Activated T-cell treated with anti-CD3 and anti-CD28 coated beads, Interleukin-2, amount 50 U/mL, for 72 hours (primary cell): ENCODE measurements around the gene MYRIP. TPM values are rescaled to one million over a fixed set of nuclear protein-coding genes. Genes with fewer than 3 reads are reported as not detected.

Experiments used
- ATAC-seq, 2 donors: fragments of 150-1000 bp; cut with Tn5 transposase; replicated peaks in 1 of 2; 2 replicates each; pipeline ENCODE4 v1.10.0; 2021; ENCODE audit warnings: moderate library complexity in 2 of 2, mild to moderate bottlenecking in 1 of 2
- DNase-seq, 2 donors: peaks; one replicate each; pipeline ENCODE4 v3.0.0; 2021 to 2022; ENCODE audit warnings: mixed read lengths in 1 of 2
- H3K27ac Mint-ChIP-seq: one replicate; pipeline ENCODE4 v1.8.0; 2022; ENCODE audit warnings: mild to moderate bottlenecking, moderate library complexity, mixed read lengths
- H3K27me3 Mint-ChIP-seq: one replicate; pipeline ENCODE4 v1.8.0; 2022; ENCODE audit warnings: low read depth, mixed read lengths
- H3K36me3 Mint-ChIP-seq, 2 donors: one replicate each; pipeline ENCODE4 v1.8.0; 2022; ENCODE audit warnings: mixed read lengths in 2 of 2, mild to moderate bottlenecking in 1 of 2; ENCODE audit not compliant: insufficient read depth in 2 of 2
- H3K4me1 Mint-ChIP-seq: one replicate; pipeline ENCODE4 v1.8.0; 2022; ENCODE audit warnings: low read depth, mixed read lengths
- H3K4me3 Mint-ChIP-seq, 2 donors: one replicate each; pipeline ENCODE4 v1.8.0; 2022; ENCODE audit warnings: mild to moderate bottlenecking in 2 of 2, mixed read lengths in 2 of 2, moderate library complexity in 2 of 2
- H3K9me3 Mint-ChIP-seq, 2 donors: one replicate each; pipeline ENCODE4 v1.8.0; 2022; ENCODE audit warnings: mixed read lengths in 2 of 2
- total RNA-seq, 2 donors: library from RNA; stranded (reverse); gene quantifications; one replicate each; pipeline ENCODE4 v1.2.3, GENCODE V29; 2022

Gene MYRIP
- total RNA-seq, 2 donors from 2014 or later = not detected

- H3K4me3 Mint-ChIP-seq = no peak overlapping the region
- H3K27ac Mint-ChIP-seq = no peak overlapping the region
Observed at GRCh38 chr3:40249168-40249567, 439.8 kb downstream of the MYRIP start.

GRCh38 chr3:40254491-40254890 is 445.1 kb downstream of the MYRIP start:
- DNase-seq (no peak), ATAC-seq (no peak)
- no peaks in the 10 kb centered on the region for H3K27me3 Mint-ChIP-seq
- no peaks in the 10 kb centered on the region for H3K36me3 Mint-ChIP-seq
- no peaks in the 10 kb centered on the region for H3K4me1 Mint-ChIP-seq
- no peak overlapping the region for H3K27ac Mint-ChIP-seq
- H3K9me3 Mint-ChIP-seq = no peaks in the 10 kb centered on the region
- no peak overlapping the region for H3K4me3 Mint-ChIP-seq

More at GRCh38 chr3:40249168-40249567, 439.8 kb downstream of the MYRIP start:
- no peaks in the 10 kb centered on the region for H3K36me3 Mint-ChIP-seq
- no peaks in the 10 kb centered on the region for H3K27me3 Mint-ChIP-seq
- no peaks in the 10 kb centered on the region for H3K4me1 Mint-ChIP-seq
- ATAC-seq (no peak), DNase-seq (no peak)
- no peaks in the 10 kb centered on the region for H3K9me3 Mint-ChIP-seq

GRCh38 chr3:40254891-40255290 is 445.5 kb downstream of the MYRIP start:
- no peaks in the 10 kb centered on the region for H3K4me1 Mint-ChIP-seq
- H3K4me3 Mint-ChIP-seq = no peak overlapping the region
- ATAC-seq (no peak), DNase-seq (no peak)
- H3K9me3 Mint-ChIP-seq = no peaks in the 10 kb centered on the region
- H3K36me3 Mint-ChIP-seq = no peaks in the 10 kb centered on the region
- H3K27me3 Mint-ChIP-seq = no peaks in the 10 kb centered on the region
- H3K27ac Mint-ChIP-seq = no peak overlapping the region

- no peak overlapping the region for H3K27ac Mint-ChIP-seq
- ATAC-seq (no peak), DNase-seq (no peak)
- H3K27me3 Mint-ChIP-seq = no peaks in the 10 kb centered on the region
- no peaks in the 10 kb centered on the region for H3K9me3 Mint-ChIP-seq
- H3K4me3 Mint-ChIP-seq = no peak overlapping the region
- no peaks in the 10 kb centered on the region for H3K36me3 Mint-ChIP-seq
- no peaks in the 10 kb centered on the region for H3K4me1 Mint-ChIP-seq
Observed at GRCh38 chr3:40255532-40255931, 446.1 kb downstream of the MYRIP start.

GRCh38 chr3:40258064-40258463 is 448.7 kb downstream of the MYRIP start:
- no peak overlapping the region for H3K27ac Mint-ChIP-seq
- no peak overlapping the region for H3K4me3 Mint-ChIP-seq
- no peaks in the 10 kb centered on the region for H3K9me3 Mint-ChIP-seq
- ATAC-seq (no peak), DNase-seq (no peak)
- no peaks in the 10 kb centered on the region for H3K27me3 Mint-ChIP-seq
- no peaks in the 10 kb centered on the region for H3K4me1 Mint-ChIP-seq
- H3K36me3 Mint-ChIP-seq = no peaks in the 10 kb centered on the region

- Mint-ChIP-seq H3K9me3 (no peaks in the 10 kb centered on the region), H3K4me1 (no peaks in the 10 kb centered on the region), H3K4me3 (no peak overlapping the region), H3K27me3 (no peaks in the 10 kb centered on the region), H3K27ac (no peak overlapping the region), H3K36me3 (no peaks in the 10 kb centered on the region)
- DNase-seq (no peak), ATAC-seq (no peak)
Observed at GRCh38 chr3:40258555-40258954, 449.1 kb downstream of the MYRIP start.

- Mint-ChIP-seq H3K27me3 (no peaks in the 10 kb centered on the region), H3K27ac (no peak overlapping the region), H3K9me3 (no peaks in the 10 kb centered on the region), H3K4me1 (no peaks in the 10 kb centered on the region), H3K4me3 (no peak overlapping the region), H3K36me3 (no peaks in the 10 kb centered on the region)
- ATAC-seq (no peak), DNase-seq (no peak)
Observed at GRCh38 chr3:40262331-40262730, 452.9 kb downstream of the MYRIP start.

GRCh38 chr3:40264451-40264850 is 455.0 kb downstream of the MYRIP start:
- no peak overlapping the region for H3K4me3 Mint-ChIP-seq
- no peaks in the 10 kb centered on the region for H3K4me1 Mint-ChIP-seq
- ATAC-seq (no peak), DNase-seq (no peak)
- H3K27ac Mint-ChIP-seq = no peak overlapping the region
- no peaks in the 10 kb centered on the region for H3K9me3 Mint-ChIP-seq
- no peaks in the 10 kb centered on the region for H3K36me3 Mint-ChIP-seq
- no peaks in the 10 kb centered on the region for H3K27me3 Mint-ChIP-seq

- Mint-ChIP-seq H3K27me3 (no peaks in the 10 kb centered on the region), H3K4me3 (no peak overlapping the region), H3K9me3 (no peaks in the 10 kb centered on the region), H3K4me1 (no peaks in the 10 kb centered on the region), H3K36me3 (no peaks in the 10 kb centered on the region), H3K27ac (no peak overlapping the region)
- DNase-seq (no peak), ATAC-seq (no peak)
Observed at GRCh38 chr3:40265181-40265580, 455.8 kb downstream of the MYRIP start.

GRCh38 chr3:40267937-40268724 is 458.7 kb downstream of the MYRIP start:
- H3K36me3 Mint-ChIP-seq = peaks cover 0 to 1% of the 10 kb centered on the region in 2 donors
- no peaks in the 10 kb centered on the region for H3K9me3 Mint-ChIP-seq
- H3K27ac Mint-ChIP-seq = no peak overlapping the region
- no peaks in the 10 kb centered on the region for H3K27me3 Mint-ChIP-seq
- DNase-seq = no peak
- ATAC-seq = no peak
- H3K4me1 Mint-ChIP-seq = no peaks in the 10 kb centered on the region
- H3K4me3 Mint-ChIP-seq = no peak overlapping the region

- Mint-ChIP-seq H3K36me3 (peaks cover 0 to 1% of the 10 kb centered on the region in 2 donors), H3K4me3 (no peak overlapping the region), H3K27ac (no peak overlapping the region), H3K4me1 (no peaks in the 10 kb centered on the region), H3K9me3 (no peaks in the 10 kb centered on the region), H3K27me3 (no peaks in the 10 kb centered on the region)
- no peak for DNase-seq
- ATAC-seq = no peak
Observed at GRCh38 chr3:40268802-40269524, 459.6 kb downstream of the MYRIP start.

- Mint-ChIP-seq H3K9me3 (peaks cover 0 to 3% of the 10 kb centered on the region in 2 donors), H3K4me3 (no peak overlapping the region), H3K4me1 (no peaks in the 10 kb centered on the region), H3K36me3 (peaks cover 0 to 5% of the 10 kb centered on the region in 2 donors), H3K27ac (no peak overlapping the region), H3K27me3 (no peaks in the 10 kb centered on the region)
- DNase-seq (no peak), ATAC-seq (no peak)
Observed at GRCh38 chr3:40278791-40279190, 469.4 kb downstream of the MYRIP start.

GRCh38 chr3:40281995-40282394 is 472.6 kb downstream of the MYRIP start:
- Mint-ChIP-seq H3K4me3 (no peak overlapping the region), H3K27me3 (no peaks in the 10 kb centered on the region), H3K9me3 (no peaks in the 10 kb centered on the region), H3K27ac (no peak overlapping the region), H3K4me1 (no peaks in the 10 kb centered on the region), H3K36me3 (peaks cover 0 to 2% of the 10 kb centered on the region in 2 donors)
- ATAC-seq = no peak
- DNase-seq = no peak
